Mesenchymal stem cell (in vitro differentiated cells and primary cell): ENCODE results near the gene LPAR4.
A peak's percentile ranks its signal among the peaks of the same experiment; 100 is the strongest.

Experiments used
- DNase-seq: peaks from one replicate; pipeline ENCODE4 v3.0.0-alpha.2; 2013
- H2AFZ ChIP-seq: one replicate; pipeline ENCODE4 v1.6.1; 2013; ENCODE audit warnings: low read depth, mild to moderate bottlenecking, control low read depth, inconsistent platforms, low read length, moderate library complexity
- H2AK5ac ChIP-seq: 2 replicates; pipeline ENCODE4 v1.6.1; 2013; ENCODE audit warnings: low read length, moderate library complexity, mild to moderate bottlenecking, inconsistent platforms; ENCODE audit not compliant: severe bottlenecking
- H2BK120ac ChIP-seq: one replicate; pipeline ENCODE4 v1.6.1; 2013; ENCODE audit warnings: low read depth, mild to moderate bottlenecking, inconsistent platforms, low read length, moderate library complexity
- H2BK12ac ChIP-seq, 2 experiments: one replicate each; pipeline ENCODE4 v1.6.1; 2013; ENCODE audit warnings: inconsistent platforms in 2 of 2, low read length in 2 of 2, mild to moderate bottlenecking in 2 of 2, moderate library complexity in 2 of 2, control low read depth in 1 of 2
- H2BK15ac ChIP-seq: one replicate; pipeline ENCODE4 v1.6.1; 2013; ENCODE audit warnings: mild to moderate bottlenecking, low read depth, inconsistent platforms; ENCODE audit not compliant: poor library complexity, severe bottlenecking
- H2BK5ac ChIP-seq: 2 replicates; pipeline ENCODE4 v1.6.1; 2013; ENCODE audit warnings: low read depth, mild to moderate bottlenecking, low read length, control low read depth, inconsistent platforms; ENCODE audit not compliant: poor library complexity, severe bottlenecking
- H3K14ac ChIP-seq, 2 experiments: one replicate each; pipeline ENCODE4 v1.6.1; 2013; ENCODE audit warnings: inconsistent platforms in 2 of 2, low read length in 2 of 2, control low read depth in 1 of 2, mild to moderate bottlenecking in 1 of 2, moderate library complexity in 1 of 2
- H3K18ac ChIP-seq, 2 experiments: one replicate each; pipeline ENCODE4 v1.6.1; 2013; ENCODE audit warnings: inconsistent platforms in 2 of 2, low read length in 2 of 2, control low read depth in 1 of 2, low read depth in 1 of 2, mild to moderate bottlenecking in 1 of 2
- H3K23ac ChIP-seq, 2 experiments: one replicate each; pipeline ENCODE4 v1.6.1; 2013; ENCODE audit warnings: inconsistent platforms in 2 of 2, low read length in 2 of 2, mild to moderate bottlenecking in 2 of 2, moderate library complexity in 2 of 2, control low read depth in 1 of 2
- H3K27ac ChIP-seq: 2 replicates; pipeline ENCODE4 v1.5.1; 2013; ENCODE audit warnings: mild to moderate bottlenecking, moderate library complexity, low read length, control low read depth, inconsistent platforms; ENCODE audit not compliant: poor library complexity, severe bottlenecking
- H3K27me3 ChIP-seq, 2 experiments: 2 replicates each; pipeline versions ENCODE4 v1.6.1 to v1.7.0; 2013; ENCODE audit warnings: low read length in 2 of 2, mild to moderate bottlenecking in 2 of 2, moderate library complexity in 2 of 2, control low read depth in 1 of 2, inconsistent platforms in 1 of 2; ENCODE audit not compliant: control insufficient read depth in 1 of 2, insufficient read depth in 1 of 2
- H3K36me3 ChIP-seq, 2 experiments: 2 replicates each; pipeline versions ENCODE4 v1.6.1 to v1.7.0; 2013; ENCODE audit warnings: low read length in 2 of 2, control low read depth in 1 of 2, inconsistent platforms in 1 of 2, low read depth in 1 of 2, mild to moderate bottlenecking in 1 of 2; ENCODE audit not compliant: insufficient read depth in 2 of 2, control insufficient read depth in 1 of 2
- H3K4ac ChIP-seq, 2 experiments: one replicate each; pipeline ENCODE4 v1.6.1; 2013; ENCODE audit warnings: inconsistent platforms in 2 of 2, low read length in 2 of 2, mild to moderate bottlenecking in 2 of 2, moderate library complexity in 2 of 2, control low read depth in 1 of 2, low read depth in 1 of 2
- H3K4me1 ChIP-seq: 2 replicates; pipeline ENCODE4 v1.6.1; 2013; ENCODE audit warnings: low read depth, low read length, control low read depth; ENCODE audit not compliant: control insufficient read depth, insufficient read depth
- H3K4me2 ChIP-seq: 2 replicates; pipeline ENCODE4 v1.6.1; 2013; ENCODE audit warnings: low read length, mild to moderate bottlenecking, inconsistent platforms; ENCODE audit not compliant: poor library complexity, severe bottlenecking
- H3K4me3 ChIP-seq, 2 experiments: 2 replicates each; pipeline versions ENCODE4 v1.5.1 to v1.7.0; 2013; ENCODE audit warnings: low read length in 2 of 2, mild to moderate bottlenecking in 2 of 2, control low read depth in 1 of 2, low read depth in 1 of 2; ENCODE audit not compliant: insufficient read depth in 1 of 2
- H3K79me1 ChIP-seq: replicated peaks from 2 replicates; pipeline ENCODE4 v1.6.1; 2013; ENCODE audit warnings: mild to moderate bottlenecking, control low read depth, low read length, inconsistent platforms; ENCODE audit not compliant: poor library complexity, severe bottlenecking
- H3K9ac ChIP-seq: 2 replicates; pipeline ENCODE4 v1.7.0; 2013; ENCODE audit warnings: mild to moderate bottlenecking, low read length, moderate library complexity
- H3K9me3 ChIP-seq: 2 replicates; pipeline ENCODE4 v1.7.0; 2013; ENCODE audit warnings: mild to moderate bottlenecking, low read length; ENCODE audit not compliant: control insufficient read depth
- H4K8ac ChIP-seq: one replicate; pipeline ENCODE4 v1.6.1; 2013; ENCODE audit warnings: inconsistent platforms, mild to moderate bottlenecking, low read length, moderate library complexity
- H4K91ac ChIP-seq: one replicate; pipeline ENCODE4 v1.6.1; 2013; ENCODE audit warnings: mild to moderate bottlenecking, low read length, inconsistent platforms
- WGBS: methylation state at CpG from one replicate; pipeline ENCODE4 v1.1.7; 2013; ENCODE audit warnings: mixed read lengths; 5-methylcytosine and 5-hydroxymethylcytosine counted together

Gene LPAR4

GRCh38 chrX:78710171-78710570, 37.3 kb upstream of the LPAR4 start:
- H3K4me3 ChIP-seq = no peak overlapping the region
- H3K27me3 ChIP-seq = peaks cover 0 to 3% of the 10 kb centered on the region in 2 experiments
- H3K36me3 ChIP-seq = no peaks in the 10 kb centered on the region
- peak; percentile 2 for DNase-seq
- no peak overlapping the region for H2BK5ac ChIP-seq
- H2BK120ac ChIP-seq = no peak overlapping the region
- no peaks in the 10 kb centered on the region for H3K9me3 ChIP-seq
- H3K18ac ChIP-seq = no peak overlapping the region
- H2AFZ ChIP-seq = no peak overlapping the region
- no peak overlapping the region for H3K9ac ChIP-seq
- H2AK5ac ChIP-seq = no peak overlapping the region
- no peaks in the 10 kb centered on the region for H3K79me1 ChIP-seq
- H3K4me2 ChIP-seq = no peak overlapping the region
- no peak overlapping the region for H2BK15ac ChIP-seq
- H3K27ac ChIP-seq = no peak overlapping the region
- no peak overlapping the region for H3K14ac ChIP-seq
- no peak overlapping the region for H4K91ac ChIP-seq
- H3K23ac ChIP-seq = no peak overlapping the region
- H3K4me1 ChIP-seq = no peaks in the 10 kb centered on the region
- no peak overlapping the region for H2BK12ac ChIP-seq
- no peak overlapping the region for H4K8ac ChIP-seq
- WGBS = no CpG with 5 or more reads among the region's 1 CpG
- no peak overlapping the region for H3K4ac ChIP-seq

DNA sequence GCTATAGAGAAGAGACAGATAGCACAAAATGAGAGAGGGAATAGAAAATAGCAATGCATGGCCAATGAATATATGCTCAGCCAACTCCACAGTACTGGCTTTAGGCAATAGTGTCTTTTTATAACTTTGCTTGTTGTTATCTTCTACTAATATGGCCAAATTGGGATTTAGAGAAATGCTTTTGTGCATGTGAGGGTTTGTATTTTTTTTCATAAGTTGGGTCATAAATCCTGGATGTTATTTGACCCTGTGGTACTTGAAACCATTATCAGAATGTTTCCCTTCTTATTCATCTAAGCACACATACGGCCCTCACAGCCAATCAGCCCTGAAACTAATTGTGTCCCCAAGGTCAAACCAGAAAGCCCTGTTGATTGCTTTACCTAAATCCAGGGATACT, 35.2 kb upstream of the LPAR4 start:
- no CpG with 5 or more reads among the region's 1 CpG for WGBS
- no peak for DNase-seq

GRCh38 chrX:78725287-78725686, 22.2 kb upstream of the LPAR4 start:
- H3K23ac ChIP-seq = no peak overlapping the region
- DNase-seq = no peak
- WGBS = 79% methylated on average over 1 of the region's 2 CpGs
- no peak overlapping the region for H2BK5ac ChIP-seq
- no peak overlapping the region for H3K4ac ChIP-seq
- H3K27me3 ChIP-seq = no peaks in the 10 kb centered on the region
- no peaks in the 10 kb centered on the region for H3K79me1 ChIP-seq
- no peak overlapping the region for H3K9ac ChIP-seq
- no peak overlapping the region for H2BK12ac ChIP-seq
- H3K27ac ChIP-seq = no peak overlapping the region
- H4K8ac ChIP-seq = no peak overlapping the region
- H3K14ac ChIP-seq = no peak overlapping the region
- no peak overlapping the region for H2AFZ ChIP-seq
- H3K4me3 ChIP-seq = no peak overlapping the region
- no peaks in the 10 kb centered on the region for H3K4me1 ChIP-seq
- H2BK120ac ChIP-seq = no peak overlapping the region
- no peaks in the 10 kb centered on the region for H3K36me3 ChIP-seq
- H4K91ac ChIP-seq = no peak overlapping the region
- no peak overlapping the region for H3K4me2 ChIP-seq
- H3K9me3 ChIP-seq = no peaks in the 10 kb centered on the region
- no peak overlapping the region for H2BK15ac ChIP-seq
- no peak overlapping the region for H3K18ac ChIP-seq
- no peak overlapping the region for H2AK5ac ChIP-seq

More for the DNA sequence above, 35.2 kb upstream of the LPAR4 start:
- Histone ChIP-seq H2BK12ac (no peak overlapping the region), H3K14ac (no peak overlapping the region), H3K4ac (no peak overlapping the region), H3K18ac (no peak overlapping the region), H2BK15ac (no peak overlapping the region), H3K4me1 (no peaks in the 10 kb centered on the region), H3K4me3 (no peak overlapping the region), H4K91ac (no peak overlapping the region), H2BK120ac (no peak overlapping the region), H2AFZ (no peak overlapping the region), H3K79me1 (no peaks in the 10 kb centered on the region), H3K27ac (no peak overlapping the region), H3K36me3 (no peaks in the 10 kb centered on the region), H3K23ac (no peak overlapping the region), H2BK5ac (no peak overlapping the region), H2AK5ac (no peak overlapping the region), H3K9me3 (no peaks in the 10 kb centered on the region), H3K27me3 (peaks cover 0 to 3% of the 10 kb centered on the region in 2 experiments), H3K9ac (no peak overlapping the region), H3K4me2 (no peak overlapping the region), H4K8ac (no peak overlapping the region)

DNA sequence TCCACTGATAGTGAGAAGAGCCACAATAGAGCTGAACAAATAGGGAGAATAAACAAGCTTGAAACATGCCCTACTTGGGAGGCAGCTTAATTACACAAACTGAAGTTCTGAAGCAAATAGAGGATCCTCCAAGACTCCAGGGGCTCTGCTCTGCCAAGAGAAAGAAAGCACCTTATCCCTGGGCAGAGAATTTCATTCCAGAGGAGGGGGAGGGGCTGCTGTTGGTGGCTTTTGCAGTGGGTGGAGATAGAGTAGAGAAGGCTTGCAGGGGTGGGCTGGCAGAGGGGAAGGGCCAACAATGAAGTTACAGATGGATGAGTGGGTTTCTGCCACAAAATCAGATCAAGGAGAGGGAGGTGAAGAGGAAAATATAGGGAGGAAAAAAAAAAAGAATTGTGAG, 1.0 kb upstream of the LPAR4 start:
- Histone ChIP-seq H3K9ac (no peak overlapping the region), H2BK15ac (no peak overlapping the region), H3K23ac (no peak overlapping the region), H3K14ac (no peak overlapping the region), H3K4me1 (no peaks in the 10 kb centered on the region), H3K36me3 (no peaks in the 10 kb centered on the region), H2BK12ac (no peak overlapping the region), H4K91ac (no peak overlapping the region), H3K4me2 (no peak overlapping the region), H3K4me3 (no peak overlapping the region), H3K27me3 (no peaks in the 10 kb centered on the region), H3K9me3 (no peaks in the 10 kb centered on the region), H3K18ac (no peak overlapping the region), H2BK120ac (no peak overlapping the region), H3K27ac (no peak overlapping the region), H3K79me1 (no peaks in the 10 kb centered on the region), H4K8ac (no peak overlapping the region), H2AFZ (no peak overlapping the region), H3K4ac (no peak overlapping the region), H2BK5ac (no peak overlapping the region), H2AK5ac (no peak overlapping the region)
- no peak for DNase-seq
